Activated naive CD8-positive, alpha-beta T cell treated with anti-CD3 and anti-CD28 coated beads, Interleukin-2, amount 10 ng/mL, durations not matched to agents 7 days and 5 days (primary cell): Measurements from ENCODE around the gene PKP1. TPM values are rescaled to one million over a fixed set of nuclear protein-coding genes. Genes with fewer than 3 reads are reported as not detected.

Source experiments
- ATAC-seq: fragments of 150-1000 bp; cut with Tn5 transposase; one replicate; pipeline ENCODE4 v1.10.0; 2021; ENCODE audit warnings: low read depth, moderate library complexity
- POLR2A ChIA-PET: fragments of 350-600 bp; sonication (Branson Sonifier 250); formaldehyde crosslinking; loops from one replicate; lab custom pipeline; 2021; ENCODE audit warnings: antibody characterized with exemption; lab: Charles Lee
- DNase-seq: peaks from one replicate; pipeline ENCODE4 v3.0.0; 2021
- H3K27ac Mint-ChIP-seq: one replicate; pipeline ENCODE4 v1.8.0; 2022; ENCODE audit warnings: mild to moderate bottlenecking, mixed read lengths
- H3K27me3 Mint-ChIP-seq: one replicate; pipeline ENCODE4 v1.8.0; 2022; ENCODE audit warnings: mild to moderate bottlenecking, moderate library complexity, mixed read lengths
- H3K36me3 Mint-ChIP-seq: one replicate; pipeline ENCODE4 v1.8.0; 2021; ENCODE audit warnings: mild to moderate bottlenecking, mixed read lengths
- H3K4me1 Mint-ChIP-seq: one replicate; pipeline ENCODE4 v1.8.0; 2021; ENCODE audit warnings: mixed read lengths
- H3K4me3 Mint-ChIP-seq: one replicate; pipeline ENCODE4 v1.8.0; 2022; ENCODE audit warnings: mild to moderate bottlenecking, moderate library complexity, mixed read lengths
- H3K9me3 Mint-ChIP-seq: one replicate; pipeline ENCODE4 v1.8.0; 2021; ENCODE audit warnings: mixed read lengths
- total RNA-seq, 2 experiments: library from RNA; stranded (reverse); gene quantifications; one replicate each; pipeline ENCODE4 v1.2.3, GENCODE V29; 2021

PKP1 gene
- total RNA-seq, 2 experiments from 2014 or later = not detected

GRCh38 chr1:201361652-201362504 is 78.6 kb downstream of the PKP1 start:
- POLR2A ChIA-PET = no interaction called here
- ATAC-seq (peak; percentile 35), DNase-seq (peak; percentile 41)
- no peak overlapping the region for H3K27ac Mint-ChIP-seq
- H3K4me3 Mint-ChIP-seq = no peak overlapping the region
- no peaks in the 10 kb centered on the region for H3K9me3 Mint-ChIP-seq
- no peaks in the 10 kb centered on the region for H3K36me3 Mint-ChIP-seq
- no peaks in the 10 kb centered on the region for H3K4me1 Mint-ChIP-seq
- peaks cover 2% of the 10 kb centered on the region for H3K27me3 Mint-ChIP-seq

- H3K27ac Mint-ChIP-seq = no peak overlapping the region
- ATAC-seq (no peak), DNase-seq (no peak)
- H3K36me3 Mint-ChIP-seq = no peaks in the 10 kb centered on the region
- no peak overlapping the region for H3K4me3 Mint-ChIP-seq
- H3K9me3 Mint-ChIP-seq = no peaks in the 10 kb centered on the region
- H3K4me1 Mint-ChIP-seq = no peaks in the 10 kb centered on the region
- H3K27me3 Mint-ChIP-seq = peaks cover 4% of the 10 kb centered on the region
- POLR2A ChIA-PET = no interaction called here
These were observed 79.6 kb downstream of the PKP1 start for GRCh38 chr1:201362906-201363305.

- POLR2A ChIA-PET = no interaction called here
- no peak for ATAC-seq
- Mint-ChIP-seq H3K36me3 (no peaks in the 10 kb centered on the region), H3K4me3 (no peak overlapping the region), H3K27ac (no peak overlapping the region), H3K27me3 (peaks cover 4% of the 10 kb centered on the region), H3K9me3 (no peaks in the 10 kb centered on the region), H3K4me1 (no peaks in the 10 kb centered on the region)
- no peak for DNase-seq
These were observed 80.2 kb downstream of the PKP1 start for GRCh38 chr1:201363467-201363866.

- POLR2A ChIA-PET = no interaction called here
- H3K27ac Mint-ChIP-seq = no peak overlapping the region
- no peak overlapping the region for H3K4me3 Mint-ChIP-seq
- no peak for DNase-seq
- no peaks in the 10 kb centered on the region for H3K36me3 Mint-ChIP-seq
- H3K9me3 Mint-ChIP-seq = no peaks in the 10 kb centered on the region
- peaks cover 4% of the 10 kb centered on the region for H3K27me3 Mint-ChIP-seq
- no peak for ATAC-seq
- H3K4me1 Mint-ChIP-seq = no peaks in the 10 kb centered on the region
These were observed 81.5 kb downstream of the PKP1 start for GRCh38 chr1:201364808-201365105.

- POLR2A ChIA-PET = no interaction called here
- no peak for ATAC-seq
- DNase-seq = no peak
- H3K4me3 Mint-ChIP-seq = no peak overlapping the region
- H3K4me1 Mint-ChIP-seq = no peaks in the 10 kb centered on the region
- H3K27ac Mint-ChIP-seq = no peak overlapping the region
- no peaks in the 10 kb centered on the region for H3K9me3 Mint-ChIP-seq
- H3K27me3 Mint-ChIP-seq = peaks cover 6% of the 10 kb centered on the region
- no peaks in the 10 kb centered on the region for H3K36me3 Mint-ChIP-seq
These were observed 81.9 kb downstream of the PKP1 start for GRCh38 chr1:201365251-201365650.

DNA sequence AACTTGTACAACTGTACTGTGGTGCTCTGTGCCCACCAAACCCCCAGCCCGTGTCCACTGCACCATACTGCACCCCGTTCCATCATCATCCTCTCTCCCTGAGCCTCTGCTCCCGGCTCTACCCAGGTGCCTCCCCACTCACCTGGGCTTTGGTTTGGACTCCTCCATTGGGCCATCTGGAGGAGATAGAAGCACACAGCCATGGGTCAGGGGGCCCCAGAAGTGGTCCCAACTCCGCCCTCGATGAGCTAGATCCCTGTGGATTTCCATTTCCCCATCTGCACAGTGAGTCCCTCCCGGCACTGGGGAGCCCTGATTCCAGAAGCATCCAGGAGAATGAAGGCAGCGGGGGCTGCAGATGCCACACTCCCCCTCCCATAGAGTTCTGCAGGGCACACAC is 83.4 kb downstream of the PKP1 start:
- Mint-ChIP-seq H3K4me3 (no peak overlapping the region), H3K9me3 (no peaks in the 10 kb centered on the region), H3K36me3 (no peaks in the 10 kb centered on the region), H3K27me3 (peaks cover 16% of the 10 kb centered on the region), H3K4me1 (no peaks in the 10 kb centered on the region), H3K27ac (no peak overlapping the region)
- POLR2A ChIA-PET = no interaction called here
- ATAC-seq (no peak), DNase-seq (no peak)

DNA sequence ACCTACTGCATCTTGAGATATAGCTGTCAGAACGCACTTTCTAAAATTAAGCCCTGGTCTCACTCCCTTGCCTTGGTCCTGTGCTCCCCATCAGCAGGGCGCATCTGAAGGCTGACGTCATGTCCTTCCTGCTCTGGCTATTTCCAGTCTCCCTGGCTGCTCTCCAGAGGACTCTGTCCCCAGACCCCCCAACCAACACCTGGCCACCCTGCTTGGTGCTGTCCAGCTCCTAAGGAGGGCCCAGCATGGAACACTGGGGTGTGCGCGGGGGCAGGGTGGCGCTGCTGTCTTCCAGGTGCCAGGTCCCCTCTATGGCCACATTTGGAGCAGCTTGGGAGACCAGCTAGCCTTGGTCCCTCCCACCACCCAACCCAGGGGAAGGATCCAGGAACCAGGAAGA is 85.9 kb downstream of the PKP1 start:
- POLR2A ChIA-PET = no interaction called here
- no peaks in the 10 kb centered on the region for H3K9me3 Mint-ChIP-seq
- DNase-seq (no peak), ATAC-seq (no peak)
- peaks cover 20% of the 10 kb centered on the region for H3K27me3 Mint-ChIP-seq
- H3K4me1 Mint-ChIP-seq = no peaks in the 10 kb centered on the region
- no peak overlapping the region for H3K27ac Mint-ChIP-seq
- H3K4me3 Mint-ChIP-seq = no peak overlapping the region
- no peaks in the 10 kb centered on the region for H3K36me3 Mint-ChIP-seq

DNA sequence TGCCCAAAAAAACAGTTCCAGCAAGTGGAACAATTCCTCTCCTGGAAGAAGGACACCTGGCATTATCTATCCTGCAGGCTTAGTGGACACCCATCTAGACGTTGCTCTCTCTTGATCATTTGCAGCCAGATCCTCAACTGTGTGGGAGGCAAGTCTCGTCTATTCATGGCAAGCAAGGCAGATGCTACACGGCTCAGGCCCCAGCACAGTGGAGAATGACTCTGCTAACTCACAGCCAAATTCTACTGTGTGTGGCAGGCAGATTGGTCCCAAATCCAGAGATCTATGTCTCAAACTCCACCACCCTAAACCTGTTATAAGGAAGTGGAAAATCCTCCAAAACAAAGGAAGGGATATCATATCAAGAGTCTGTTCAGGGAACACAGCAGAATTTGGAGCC is 87.2 kb downstream of the PKP1 start:
- POLR2A ChIA-PET = no interaction called here
- DNase-seq (no peak), ATAC-seq (no peak)
- no peak overlapping the region for H3K4me3 Mint-ChIP-seq
- no peak overlapping the region for H3K27ac Mint-ChIP-seq
- H3K9me3 Mint-ChIP-seq = no peaks in the 10 kb centered on the region
- H3K4me1 Mint-ChIP-seq = no peaks in the 10 kb centered on the region
- no peaks in the 10 kb centered on the region for H3K36me3 Mint-ChIP-seq
- peaks cover 20% of the 10 kb centered on the region for H3K27me3 Mint-ChIP-seq

DNA sequence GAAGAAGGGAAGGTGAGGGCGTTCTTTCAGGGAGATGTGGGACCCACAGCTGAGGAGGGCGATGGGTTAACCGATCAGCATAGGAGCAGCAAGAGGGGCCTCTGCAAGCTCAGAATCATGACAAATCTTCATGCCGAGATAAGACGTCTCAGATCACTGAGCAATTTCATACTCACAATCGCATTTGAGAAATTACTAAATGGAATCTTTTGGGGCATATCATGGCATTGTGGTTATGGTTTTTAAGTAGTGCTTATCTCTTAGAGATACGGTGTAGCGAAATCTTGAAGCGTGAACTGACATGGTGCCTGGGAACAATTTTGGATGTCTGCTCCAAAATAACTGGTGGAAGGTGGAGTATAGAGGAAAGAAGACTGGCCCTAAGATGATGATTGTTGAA is 88.0 kb downstream of the PKP1 start:
- H3K9me3 Mint-ChIP-seq = no peaks in the 10 kb centered on the region
- no peak overlapping the region for H3K27ac Mint-ChIP-seq
- no peaks in the 10 kb centered on the region for H3K4me1 Mint-ChIP-seq
- H3K27me3 Mint-ChIP-seq = peaks cover 20% of the 10 kb centered on the region
- DNase-seq (no peak), ATAC-seq (no peak)
- H3K4me3 Mint-ChIP-seq = no peak overlapping the region
- H3K36me3 Mint-ChIP-seq = no peaks in the 10 kb centered on the region
- POLR2A ChIA-PET = interaction anchor here (0.6 kb wide), 1 partner anchor 179 kb away, joined by 3 read pairs; no protein-coding TSS in a partner anchor

DNA sequence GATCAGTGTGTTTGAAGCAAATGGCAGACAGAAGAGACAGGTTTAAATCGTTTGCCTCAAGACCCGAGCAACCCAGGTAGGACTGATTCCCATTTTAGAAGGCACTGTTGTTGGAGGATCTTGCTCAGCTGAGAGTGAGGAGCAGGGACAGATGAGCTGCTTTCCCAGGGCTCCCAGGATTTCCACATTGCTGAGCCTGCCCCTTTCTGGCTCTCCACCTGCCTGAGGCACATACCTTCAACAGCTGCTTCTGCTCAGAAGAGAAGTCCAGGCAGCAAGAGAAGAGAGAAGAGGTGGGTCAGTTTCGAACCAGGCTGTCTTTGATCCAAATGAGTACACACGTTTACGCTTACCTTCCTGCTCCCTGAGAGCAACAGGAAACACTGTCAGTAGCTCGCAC is 88.5 kb downstream of the PKP1 start:
- Mint-ChIP-seq H3K9me3 (no peaks in the 10 kb centered on the region), H3K4me3 (no peak overlapping the region), H3K27me3 (peaks cover 20% of the 10 kb centered on the region), H3K36me3 (no peaks in the 10 kb centered on the region), H3K27ac (no peak overlapping the region), H3K4me1 (no peaks in the 10 kb centered on the region)
- DNase-seq (no peak), ATAC-seq (no peak)
- POLR2A ChIA-PET = no interaction called here

GRCh38 chr1:201374364-201374763 is 91.1 kb downstream of the PKP1 start:
- Mint-ChIP-seq H3K27me3 (peaks cover 18% of the 10 kb centered on the region), H3K9me3 (no peaks in the 10 kb centered on the region), H3K36me3 (no peaks in the 10 kb centered on the region), H3K4me3 (no peak overlapping the region), H3K4me1 (no peaks in the 10 kb centered on the region), H3K27ac (no peak overlapping the region)
- POLR2A ChIA-PET = no interaction called here
- ATAC-seq (no peak), DNase-seq (no peak)

- H3K9me3 Mint-ChIP-seq = no peaks in the 10 kb centered on the region
- H3K36me3 Mint-ChIP-seq = no peaks in the 10 kb centered on the region
- H3K27me3 Mint-ChIP-seq = peaks cover 17% of the 10 kb centered on the region
- no peak overlapping the region for H3K4me3 Mint-ChIP-seq
- ATAC-seq = no peak
- no peak overlapping the region for H3K27ac Mint-ChIP-seq
- no peaks in the 10 kb centered on the region for H3K4me1 Mint-ChIP-seq
- DNase-seq = no peak
- POLR2A ChIA-PET = no interaction called here
These were observed 91.9 kb downstream of the PKP1 start for GRCh38 chr1:201375169-201375568.

GRCh38 chr1:201376107-201376463 is 92.8 kb downstream of the PKP1 start:
- Mint-ChIP-seq H3K36me3 (no peaks in the 10 kb centered on the region), H3K4me1 (no peaks in the 10 kb centered on the region), H3K4me3 (no peak overlapping the region), H3K27ac (no peak overlapping the region), H3K9me3 (no peaks in the 10 kb centered on the region), H3K27me3 (peaks cover 10% of the 10 kb centered on the region)
- DNase-seq = no peak
- ATAC-seq = no peak
- POLR2A ChIA-PET = no interaction called here

DNA sequence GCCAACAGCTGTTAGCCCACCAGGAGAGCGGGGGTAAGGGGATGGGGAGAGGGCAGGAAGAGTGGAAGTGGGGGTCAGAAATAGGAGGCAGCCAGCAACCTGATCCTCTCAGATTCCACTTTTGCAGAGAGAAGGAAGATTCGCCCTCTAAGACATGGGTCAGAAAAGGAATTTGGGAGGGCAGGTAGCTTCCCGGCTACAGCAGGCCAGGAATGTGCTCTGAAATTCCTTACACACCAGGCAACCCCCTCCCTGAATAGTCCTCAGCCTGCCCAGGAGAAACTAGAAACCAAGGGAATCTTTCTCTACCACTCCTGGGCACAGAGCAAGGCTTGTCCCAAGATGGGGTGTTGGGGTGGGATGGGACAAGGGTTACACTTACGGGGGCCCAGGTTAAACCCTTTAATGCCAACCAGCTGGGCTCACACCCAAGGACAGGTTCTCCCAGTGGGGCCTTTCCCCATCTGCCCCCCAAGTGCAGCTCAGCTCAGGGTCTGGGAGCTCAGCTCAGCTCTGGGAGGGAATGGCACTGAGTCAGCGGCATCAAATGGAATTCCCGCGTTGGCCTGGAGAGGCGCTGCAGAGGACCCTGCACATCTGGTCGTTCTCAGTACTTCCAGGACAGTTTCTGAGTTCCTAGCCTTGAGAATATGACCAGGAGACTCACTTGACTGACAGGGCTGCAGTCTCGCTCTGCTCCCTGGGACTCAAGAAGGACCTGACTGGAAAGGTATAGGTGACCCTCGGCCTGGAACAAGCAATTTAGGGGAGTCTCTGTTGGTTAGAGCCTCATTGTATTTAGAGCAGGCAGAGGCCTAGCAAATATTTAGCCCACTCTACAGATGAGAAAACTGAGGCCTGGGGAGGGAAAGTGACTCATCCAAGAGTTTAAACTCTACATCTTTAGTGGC is 93.4 kb downstream of the PKP1 start:
- Mint-ChIP-seq H3K27ac (no peak overlapping the region), H3K9me3 (no peaks in the 10 kb centered on the region), H3K4me3 (no peak overlapping the region), H3K4me1 (no peaks in the 10 kb centered on the region), H3K36me3 (no peaks in the 10 kb centered on the region), H3K27me3 (peaks cover 6% of the 10 kb centered on the region)
- ATAC-seq (peak; percentile 61), DNase-seq (no peak)
- POLR2A ChIA-PET = no interaction called here
